Measurements from ENCODE around the gene FAM90A26. TPM values are rescaled to one million over a fixed set of nuclear protein-coding genes. Genes with fewer than 3 reads are reported as not detected.
"Not testable (repeated sequence)": the region's sequence is repeated elsewhere in the genome, so short reads cannot be mapped to it uniquely, and the experiment has no call there.

FAM90A26 gene
- total RNA-seq, 5 donors from 2014 or later (not counting 1 experiment from before 2014, with no cell fraction given), result not detected

DNA sequence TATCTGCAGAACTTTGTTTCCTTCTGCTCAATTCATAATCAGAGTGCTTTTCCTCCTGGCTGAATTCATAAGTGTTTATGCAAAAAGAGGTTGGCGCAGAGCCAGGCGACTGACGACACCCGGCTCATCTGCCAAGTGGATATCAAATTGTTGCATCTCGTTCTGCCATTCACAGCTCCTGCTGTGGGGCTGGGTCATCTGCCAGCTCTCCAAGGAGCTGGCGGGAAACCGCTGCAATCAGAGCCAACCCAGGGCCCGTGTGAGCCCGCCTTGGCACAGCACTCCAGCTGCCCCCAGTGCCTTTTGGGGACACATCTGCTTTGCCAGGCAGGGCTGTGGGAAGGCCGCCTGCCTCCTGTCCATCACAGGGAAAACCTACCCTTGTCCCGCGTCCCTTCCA lies 35.7 kb upstream of the FAM90A26 start:
- H3K4me1 ChIP-seq (ENCODE audit: control insufficient read depth in 1 of 2, extremely low read depth in 1 of 2, insufficient read depth in 2 of 2, low read length in 2 of 2); H3K27me3 ChIP-seq (replicated peaks in 1 of 2; ENCODE audit: control insufficient read depth in 2 of 2, extremely low read depth in 1 of 2, insufficient read depth in 2 of 2, low read length in 1 of 2); H3K27me3 Mint-ChIP-seq; H3K36me3 ChIP-seq (ENCODE audit: control insufficient read depth in 2 of 2, extremely low read depth in 1 of 2, insufficient read depth in 1 of 2, low read length in 1 of 2); ATAC-seq (replicated peaks in 1 of 4); H3K4me3 Mint-ChIP-seq; H3K36me3 Mint-ChIP-seq; H3K9me3 Mint-ChIP-seq; CTCF ChIA-PET; DNase-seq; H3K27ac ChIP-seq (ENCODE audit: low read length); H3K9me3 ChIP-seq; POLR2A ChIA-PET; H3K4me3 ChIP-seq (ENCODE audit: control insufficient read depth in 1 of 2, extremely low read depth in 1 of 2, low read length in 1 of 2); H3K4me1 Mint-ChIP-seq; H3K27ac Mint-ChIP-seq: not testable (repeated sequence)
- WGBS (ENCODE audit: insufficient coverage), result 87% methylated on average over 6 of the region's 12 CpGs

DNA sequence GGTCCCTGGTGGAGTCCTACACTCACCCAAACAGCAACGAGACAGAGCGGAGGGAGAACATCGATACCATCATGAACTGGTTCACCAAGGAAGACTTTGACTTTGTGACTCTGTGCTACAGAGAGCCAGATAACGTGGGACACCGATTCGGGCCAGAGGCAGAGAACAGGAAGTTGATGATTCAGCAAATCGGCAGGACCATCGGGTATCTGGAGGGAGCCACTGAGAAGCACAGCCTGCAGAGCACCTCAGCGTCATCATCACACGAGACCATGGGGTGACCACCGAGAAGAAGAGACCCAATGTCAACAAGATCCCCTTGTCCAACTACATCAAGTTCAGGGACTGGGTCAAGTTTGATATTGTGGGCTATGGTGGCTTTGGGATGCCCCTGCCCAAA lies 29.2 kb upstream of the FAM90A26 start:
- H3K36me3 ChIP-seq (ENCODE audit: control insufficient read depth in 2 of 2, extremely low read depth in 1 of 2, insufficient read depth in 1 of 2, low read length in 1 of 2); ATAC-seq (replicated peaks in 1 of 4); DNase-seq; H3K4me3 Mint-ChIP-seq; H3K9me3 Mint-ChIP-seq; H3K4me1 Mint-ChIP-seq; H3K4me1 ChIP-seq (ENCODE audit: control insufficient read depth in 1 of 2, extremely low read depth in 1 of 2, insufficient read depth in 2 of 2, low read length in 2 of 2); H3K27ac Mint-ChIP-seq; H3K27ac ChIP-seq (ENCODE audit: low read length); H3K27me3 Mint-ChIP-seq; H3K27me3 ChIP-seq (replicated peaks in 1 of 2; ENCODE audit: control insufficient read depth in 2 of 2, extremely low read depth in 1 of 2, insufficient read depth in 2 of 2, low read length in 1 of 2); H3K4me3 ChIP-seq (ENCODE audit: control insufficient read depth in 1 of 2, extremely low read depth in 1 of 2, low read length in 1 of 2); H3K9me3 ChIP-seq; CTCF ChIA-PET; POLR2A ChIA-PET: not testable (repeated sequence)
- WGBS (ENCODE audit: insufficient coverage), result 87% methylated on average over 3 of the region's 11 CpGs
- peaks cover 17% of the 10 kb centered on the region for H3K36me3 Mint-ChIP-seq

DNA sequence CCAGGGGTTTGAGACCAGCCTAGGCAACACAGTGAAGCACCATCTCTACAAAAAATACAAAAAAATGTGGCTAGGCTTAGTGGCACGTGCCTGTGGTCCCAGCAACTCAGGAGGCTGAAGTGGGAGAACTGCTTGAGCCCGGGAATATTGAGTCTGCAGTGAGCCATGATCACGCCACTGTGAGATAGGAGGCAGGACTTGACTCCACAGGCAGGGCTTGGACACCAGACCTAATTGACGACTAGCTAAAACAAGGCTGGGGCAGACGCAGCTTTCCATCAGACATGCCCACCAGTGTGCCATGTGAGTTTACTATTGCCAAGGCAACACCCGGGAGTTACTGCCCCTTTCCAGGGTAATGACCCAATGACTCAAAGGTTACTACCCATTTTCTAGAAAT lies 27.4 kb upstream of the FAM90A26 start:
- H3K27me3 Mint-ChIP-seq; H3K27me3 ChIP-seq (replicated peaks in 1 of 2; ENCODE audit: control insufficient read depth in 2 of 2, extremely low read depth in 1 of 2, insufficient read depth in 2 of 2, low read length in 1 of 2); DNase-seq; H3K9me3 ChIP-seq; H3K27ac ChIP-seq (ENCODE audit: low read length); H3K9me3 Mint-ChIP-seq; CTCF ChIA-PET; H3K4me3 Mint-ChIP-seq; POLR2A ChIA-PET; H3K4me1 ChIP-seq (ENCODE audit: control insufficient read depth in 1 of 2, extremely low read depth in 1 of 2, insufficient read depth in 2 of 2, low read length in 2 of 2); H3K27ac Mint-ChIP-seq; H3K36me3 ChIP-seq (ENCODE audit: control insufficient read depth in 2 of 2, extremely low read depth in 1 of 2, insufficient read depth in 1 of 2, low read length in 1 of 2); H3K4me3 ChIP-seq (ENCODE audit: control insufficient read depth in 1 of 2, extremely low read depth in 1 of 2, low read length in 1 of 2); ATAC-seq (replicated peaks in 1 of 4); H3K4me1 Mint-ChIP-seq: not testable (repeated sequence)
- WGBS (ENCODE audit: insufficient coverage), result 72% methylated on average over 5 of the region's 6 CpGs
- peaks cover 17% of the 10 kb centered on the region for H3K36me3 Mint-ChIP-seq

DNA sequence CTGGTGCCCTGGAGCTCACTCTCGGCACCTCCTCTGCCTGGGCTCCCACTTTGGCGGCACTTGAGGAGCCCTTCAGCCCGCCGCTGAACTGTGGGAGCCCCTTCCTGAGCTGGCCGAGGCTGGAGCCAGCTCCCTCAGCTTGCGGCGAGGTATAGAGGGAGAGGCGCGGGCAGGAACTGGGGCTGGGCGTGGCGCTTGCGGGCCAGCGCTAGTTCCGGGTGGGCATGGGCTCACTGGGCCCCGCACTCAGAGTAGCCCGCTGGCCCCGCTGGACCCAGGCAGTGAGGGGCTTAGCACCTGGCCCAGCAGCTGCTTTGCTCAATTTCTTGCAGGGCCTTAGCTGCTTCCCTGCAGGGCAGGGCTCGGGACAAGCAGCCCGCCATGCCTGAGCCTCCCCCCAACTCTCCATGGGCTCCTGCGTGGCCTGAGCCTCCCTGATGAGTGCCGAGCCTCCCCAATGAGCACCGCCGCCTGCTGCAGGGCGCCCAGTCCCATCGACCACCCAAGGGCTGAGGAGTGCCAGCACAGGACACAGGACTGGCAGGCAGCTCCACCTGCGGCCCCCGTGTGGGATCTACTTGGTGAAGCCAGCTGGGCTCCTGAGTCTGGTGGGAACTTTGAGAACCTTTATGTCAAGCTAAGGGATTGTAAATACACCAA lies 26.7 kb upstream of the FAM90A26 start:
- POLR2A ChIA-PET, result no interaction called here
- H3K36me3 Mint-ChIP-seq, result peaks cover 17% of the 10 kb centered on the region
- 93% methylated on average over 23 of the region's 27 CpGs for WGBS (ENCODE audit: insufficient coverage)
- no peaks in the 10 kb centered on the region for H3K4me1 ChIP-seq (ENCODE audit: control insufficient read depth in 1 of 2, extremely low read depth in 1 of 2, insufficient read depth in 2 of 2, low read length in 2 of 2)
- ATAC-seq (replicated peaks in 1 of 4) (no peak), DNase-seq (no peak)
- no peaks in the 10 kb centered on the region for H3K4me1 Mint-ChIP-seq
- H3K9me3 Mint-ChIP-seq, result no peaks in the 10 kb centered on the region
- H3K9me3 ChIP-seq, result no peaks in the 10 kb centered on the region
- H3K4me3 ChIP-seq (ENCODE audit: control insufficient read depth in 1 of 2, extremely low read depth in 1 of 2, low read length in 1 of 2), result no peak overlapping the region
- no peak overlapping the region for H3K27ac Mint-ChIP-seq
- CTCF ChIA-PET, result no interaction called here
- no peaks in the 10 kb centered on the region for H3K27me3 Mint-ChIP-seq
- H3K36me3 ChIP-seq (ENCODE audit: control insufficient read depth in 2 of 2, extremely low read depth in 1 of 2, insufficient read depth in 1 of 2, low read length in 1 of 2), result no peaks in the 10 kb centered on the region
- no peak overlapping the region for H3K27ac ChIP-seq (ENCODE audit: low read length)
- no peaks in the 10 kb centered on the region for H3K27me3 ChIP-seq (replicated peaks in 1 of 2; ENCODE audit: control insufficient read depth in 2 of 2, extremely low read depth in 1 of 2, insufficient read depth in 2 of 2, low read length in 1 of 2)
- no peak overlapping the region for H3K4me3 Mint-ChIP-seq

DNA sequence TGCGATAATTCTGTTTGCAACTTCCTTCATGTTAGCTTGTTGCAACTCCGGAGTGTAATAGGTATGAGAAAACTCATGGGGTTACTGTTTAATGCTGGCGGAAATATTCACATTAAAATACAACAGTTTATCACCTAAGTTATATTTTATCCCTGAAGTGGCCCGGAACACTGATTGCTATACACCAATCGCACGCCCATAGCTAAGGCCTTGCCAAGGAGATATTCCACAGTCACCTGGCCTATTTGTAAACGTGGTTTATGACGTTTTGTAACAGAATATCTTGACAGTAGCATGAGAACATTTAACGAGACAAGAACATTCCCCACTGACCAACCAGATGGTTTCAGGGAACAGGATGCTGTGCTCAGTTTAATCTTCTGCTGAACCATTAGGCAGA lies 23.2 kb upstream of the FAM90A26 start:
- CTCF ChIA-PET, result no interaction called here
- H3K9me3 ChIP-seq, result no peaks in the 10 kb centered on the region

DNA sequence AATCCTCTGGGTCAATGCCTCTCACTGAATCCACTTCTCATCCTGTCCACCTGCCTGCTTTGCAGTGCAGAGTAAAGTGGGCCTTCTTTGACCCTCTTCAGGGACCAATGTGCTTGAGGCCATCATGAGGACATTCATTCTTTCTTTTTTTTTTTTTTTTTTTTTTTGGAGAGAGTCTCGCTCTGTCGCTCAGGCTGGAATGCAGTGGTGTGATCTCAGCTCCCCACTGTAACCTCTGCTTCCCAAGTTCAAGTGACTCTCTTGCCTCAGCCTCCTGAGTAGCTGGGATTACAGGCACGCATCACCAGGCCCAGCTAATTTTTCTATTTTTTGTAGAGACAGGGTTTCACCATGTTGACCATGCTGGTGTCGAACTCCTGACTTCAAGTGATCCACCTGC lies 22.8 kb upstream of the FAM90A26 start:
- H3K36me3 ChIP-seq (ENCODE audit: control insufficient read depth in 2 of 2, extremely low read depth in 1 of 2, insufficient read depth in 1 of 2, low read length in 1 of 2); H3K9me3 ChIP-seq; H3K36me3 Mint-ChIP-seq; ATAC-seq (replicated peaks in 1 of 4); H3K27me3 ChIP-seq (replicated peaks in 1 of 2; ENCODE audit: control insufficient read depth in 2 of 2, extremely low read depth in 1 of 2, insufficient read depth in 2 of 2, low read length in 1 of 2); POLR2A ChIA-PET; H3K27ac Mint-ChIP-seq; H3K4me1 Mint-ChIP-seq; H3K27ac ChIP-seq (ENCODE audit: low read length); H3K4me3 ChIP-seq (ENCODE audit: control insufficient read depth in 1 of 2, extremely low read depth in 1 of 2, low read length in 1 of 2); H3K27me3 Mint-ChIP-seq; H3K4me1 ChIP-seq (ENCODE audit: control insufficient read depth in 1 of 2, extremely low read depth in 1 of 2, insufficient read depth in 2 of 2, low read length in 2 of 2); H3K4me3 Mint-ChIP-seq; CTCF ChIA-PET; DNase-seq; H3K9me3 Mint-ChIP-seq: not testable (repeated sequence)
- WGBS (ENCODE audit: insufficient coverage), result 100% methylated on average over 1 of the region's 4 CpGs

More for the DNA sequence above, 23.2 kb upstream of the FAM90A26 start:
- POLR2A ChIA-PET, result no interaction called here
- H3K27me3 Mint-ChIP-seq, result no peaks in the 10 kb centered on the region
- Histone ChIP-seq H3K36me3 (ENCODE audit: control insufficient read depth in 2 of 2, extremely low read depth in 1 of 2, insufficient read depth in 1 of 2, low read length in 1 of 2) (no peaks in the 10 kb centered on the region), H3K27ac (ENCODE audit: low read length) (no peak overlapping the region), H3K4me3 (ENCODE audit: control insufficient read depth in 1 of 2, extremely low read depth in 1 of 2, low read length in 1 of 2) (no peak overlapping the region), H3K27me3 (replicated peaks in 1 of 2; ENCODE audit: control insufficient read depth in 2 of 2, extremely low read depth in 1 of 2, insufficient read depth in 2 of 2, low read length in 1 of 2) (no peaks in the 10 kb centered on the region), H3K4me1 (ENCODE audit: control insufficient read depth in 1 of 2, extremely low read depth in 1 of 2, insufficient read depth in 2 of 2, low read length in 2 of 2) (peaks cover 0 to 4% of the 10 kb centered on the region in 2 experiments)
- WGBS (ENCODE audit: insufficient coverage), result 100% methylated on average over 2 of the region's 9 CpGs
- DNase-seq (no peak), ATAC-seq (replicated peaks in 1 of 4) (no peak)
- peaks cover 0 to 7% (median 7%) of the 10 kb centered on the region in 3 donors for H3K4me1 Mint-ChIP-seq
- no peak overlapping the region for H3K4me3 Mint-ChIP-seq
- H3K36me3 Mint-ChIP-seq, result peaks cover 8% of the 10 kb centered on the region
- H3K27ac Mint-ChIP-seq, result no peak overlapping the region
- H3K9me3 Mint-ChIP-seq, result no peaks in the 10 kb centered on the region
